Glomerular visceral epithelial cell (primary cell): Measurements from ENCODE around the gene NOL4L.
"Not testable (repeated sequence)": the region's sequence is repeated elsewhere in the genome, so short reads cannot be mapped to it uniquely, and the experiment has no call there.

Source experiments
- DNase-seq: peaks from one replicate; pipeline ENCODE4 v3.0.0-alpha.2; 2016; ENCODE audit errors: extremely low spot score

Gene NOL4L

DNA sequence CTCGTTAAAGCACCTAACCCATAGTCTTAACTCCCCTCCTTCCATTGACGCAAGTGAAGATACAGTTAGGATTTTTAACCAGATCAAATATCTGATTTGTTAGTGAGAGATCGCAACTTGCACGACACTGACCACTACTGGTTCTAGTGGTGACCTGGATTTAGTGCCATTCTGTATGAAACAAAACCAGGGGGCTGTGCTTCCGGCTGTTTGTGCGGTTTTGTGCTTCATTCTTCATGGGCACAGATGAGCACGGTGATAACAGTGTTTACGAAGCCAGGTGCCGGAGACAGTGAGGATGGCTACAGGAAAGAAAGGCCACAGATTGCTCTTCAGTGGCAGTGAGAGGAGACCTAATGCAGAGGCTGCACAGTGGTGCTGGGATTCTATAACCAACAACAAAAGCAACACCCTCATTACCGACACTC is 75.5 kb downstream of the NOL4L start:
- peak; percentile 61 for DNase-seq

DNA sequence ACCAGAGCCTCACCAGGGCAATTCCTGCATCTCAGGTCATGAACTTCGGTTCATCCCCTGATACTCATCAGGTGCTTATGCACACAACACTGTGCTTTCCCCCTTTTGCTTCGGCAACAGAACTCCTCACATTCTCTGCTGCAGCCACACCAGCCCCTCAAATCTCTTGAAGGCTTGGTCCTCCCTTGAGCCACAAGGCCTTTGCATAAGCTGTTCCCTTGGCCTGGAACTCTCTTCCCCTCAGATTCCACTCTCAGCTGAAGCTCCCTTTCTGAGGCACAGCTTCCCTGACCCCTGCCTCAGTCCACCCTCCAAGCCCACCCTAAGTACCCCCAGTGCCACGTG is 76.4 kb downstream of the NOL4L start:
- DNase-seq = no peak

DNA sequence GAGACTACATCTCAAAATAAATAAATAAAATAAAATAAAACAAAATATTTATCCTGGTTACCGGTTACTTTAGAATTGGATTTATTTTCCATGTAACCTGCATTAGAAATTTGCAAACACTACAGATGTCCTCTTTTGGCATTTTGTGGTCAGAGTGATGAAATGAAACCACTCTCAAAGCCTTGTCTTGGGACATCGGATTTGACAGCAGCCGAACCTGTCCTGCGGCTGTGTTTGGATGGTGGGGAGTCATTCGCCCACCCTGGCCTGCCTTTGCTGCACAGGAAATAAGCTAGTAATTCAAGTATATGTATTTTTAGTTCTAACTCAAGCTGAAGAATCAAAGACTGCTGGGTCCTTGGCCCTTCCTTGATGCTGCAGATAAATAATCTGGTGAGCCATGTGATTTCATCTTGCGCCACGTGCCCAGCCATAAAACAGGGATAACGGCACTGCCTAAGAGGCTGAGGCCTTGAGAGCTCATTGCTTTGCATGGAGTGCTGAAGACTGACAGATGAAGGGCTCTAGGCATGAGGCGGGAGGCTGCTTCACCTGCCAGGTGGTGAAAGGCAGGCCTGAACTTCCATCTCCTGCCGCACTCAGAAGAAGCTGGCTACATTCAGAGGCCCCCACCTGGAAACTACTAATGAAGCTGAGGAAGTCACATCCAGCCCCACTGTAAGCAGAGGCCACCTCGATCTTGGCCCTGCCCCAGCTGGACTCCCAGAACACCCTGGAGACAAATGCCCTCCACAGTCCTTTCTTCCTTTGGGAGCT is 76.9 kb downstream of the NOL4L start:
- DNase-seq = no peak

DNA sequence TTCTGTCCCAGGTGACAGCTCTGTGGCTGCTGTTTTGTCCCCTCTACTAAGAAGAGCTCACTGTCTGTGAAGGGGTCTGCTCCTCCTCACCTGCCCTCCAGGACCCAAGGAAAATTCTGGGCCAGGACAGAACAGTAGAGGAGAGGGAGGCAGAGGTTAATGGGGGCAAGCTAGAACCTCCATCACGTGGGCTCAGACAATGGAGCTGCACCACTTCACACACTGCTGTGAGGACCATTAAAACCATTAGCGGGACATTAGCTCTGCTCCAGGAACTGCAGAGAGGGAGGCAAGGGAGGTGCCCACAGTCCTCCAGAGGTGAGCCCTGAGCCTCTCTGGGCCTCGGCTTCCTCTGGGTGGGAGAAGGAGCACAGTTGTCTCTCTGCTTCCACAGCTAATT is 78.4 kb downstream of the NOL4L start:
- DNase-seq = no peak

DNA sequence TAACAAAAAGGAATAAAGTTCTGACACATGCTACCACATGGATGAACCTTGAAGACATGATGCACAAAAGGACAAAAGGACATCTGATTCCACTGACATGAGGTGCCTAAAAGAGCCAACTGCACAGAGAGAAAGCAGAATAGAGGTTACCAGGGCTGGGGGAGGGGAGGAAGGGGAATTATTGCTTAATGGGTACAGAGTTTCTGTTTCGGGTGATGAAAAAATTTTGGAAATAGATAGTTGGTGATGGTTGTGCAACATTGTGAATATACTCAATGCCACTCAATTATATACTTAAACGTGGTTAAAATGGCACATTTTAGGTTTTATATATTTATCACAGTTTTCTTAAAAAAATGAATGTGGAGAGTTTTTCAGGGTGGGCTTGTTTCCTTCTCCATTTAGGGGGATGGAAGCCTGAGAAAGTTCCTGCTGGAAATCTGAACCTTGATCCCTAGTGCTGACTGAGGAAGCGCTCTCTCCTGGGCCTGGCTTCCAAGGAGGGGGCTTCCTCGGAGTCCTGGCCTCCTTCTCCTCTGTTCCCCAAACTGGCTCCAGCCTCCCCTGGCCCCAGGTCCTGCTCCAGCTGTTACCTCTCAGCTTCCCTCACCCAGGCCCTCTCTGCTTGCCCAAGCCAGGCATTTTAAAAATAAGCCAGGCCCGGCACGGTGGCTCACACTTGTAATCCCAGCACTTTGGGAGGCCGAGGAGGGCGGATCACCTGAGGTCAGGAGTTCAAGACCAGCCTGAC is 79.2 kb downstream of the NOL4L start:
- DNase-seq = no peak

DNA sequence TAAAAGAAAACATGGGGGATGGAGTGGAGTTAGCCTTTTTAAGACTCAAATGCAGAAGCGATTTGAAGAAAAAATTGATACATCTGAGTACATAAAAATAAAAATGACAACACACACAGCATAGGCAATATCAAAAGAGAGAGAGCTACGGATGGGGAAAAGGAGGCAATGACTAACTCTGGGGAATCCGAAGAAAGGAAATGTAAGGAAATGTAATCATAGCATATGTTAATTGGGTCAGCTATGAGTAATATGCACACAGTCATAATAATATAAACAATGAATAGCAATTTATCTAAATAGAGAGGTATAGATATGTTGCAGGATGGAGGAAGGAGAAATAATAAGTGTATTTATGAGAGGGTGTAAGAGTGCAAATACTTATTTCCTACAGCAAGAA is 83.4 kb downstream of the NOL4L start:
- no peak for DNase-seq

DNA sequence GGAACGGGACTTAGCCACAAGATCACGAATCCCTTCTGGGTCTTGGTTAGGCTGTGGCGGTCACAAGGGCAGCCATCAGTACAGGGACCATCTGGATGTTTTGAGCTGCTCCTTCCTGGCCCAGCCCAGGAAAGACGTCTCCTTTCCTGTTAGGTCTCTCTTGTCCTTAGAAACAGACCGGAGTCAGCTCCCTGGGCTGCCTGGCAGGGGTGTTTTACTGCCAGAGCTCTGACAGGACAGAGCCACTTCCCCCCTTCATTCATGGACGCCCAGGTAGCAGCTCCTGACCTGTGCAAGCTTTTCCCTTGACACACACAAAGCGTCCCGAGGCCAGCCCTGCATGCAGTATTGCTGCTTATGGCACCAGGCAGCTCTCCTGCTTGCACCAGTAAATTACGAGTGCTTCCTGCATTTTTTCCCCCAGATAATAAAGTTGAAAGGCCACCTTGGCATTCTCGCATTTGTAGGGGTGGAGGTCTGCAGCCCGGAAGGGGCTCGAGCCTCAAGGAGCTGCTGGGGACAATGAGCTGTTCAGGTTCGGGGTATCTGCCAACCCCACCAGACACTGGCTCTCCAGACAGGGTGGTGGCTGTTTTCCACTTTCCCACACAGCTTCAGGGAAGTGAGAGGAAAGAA is 87.4 kb downstream of the NOL4L start:
- no peak for DNase-seq

DNA sequence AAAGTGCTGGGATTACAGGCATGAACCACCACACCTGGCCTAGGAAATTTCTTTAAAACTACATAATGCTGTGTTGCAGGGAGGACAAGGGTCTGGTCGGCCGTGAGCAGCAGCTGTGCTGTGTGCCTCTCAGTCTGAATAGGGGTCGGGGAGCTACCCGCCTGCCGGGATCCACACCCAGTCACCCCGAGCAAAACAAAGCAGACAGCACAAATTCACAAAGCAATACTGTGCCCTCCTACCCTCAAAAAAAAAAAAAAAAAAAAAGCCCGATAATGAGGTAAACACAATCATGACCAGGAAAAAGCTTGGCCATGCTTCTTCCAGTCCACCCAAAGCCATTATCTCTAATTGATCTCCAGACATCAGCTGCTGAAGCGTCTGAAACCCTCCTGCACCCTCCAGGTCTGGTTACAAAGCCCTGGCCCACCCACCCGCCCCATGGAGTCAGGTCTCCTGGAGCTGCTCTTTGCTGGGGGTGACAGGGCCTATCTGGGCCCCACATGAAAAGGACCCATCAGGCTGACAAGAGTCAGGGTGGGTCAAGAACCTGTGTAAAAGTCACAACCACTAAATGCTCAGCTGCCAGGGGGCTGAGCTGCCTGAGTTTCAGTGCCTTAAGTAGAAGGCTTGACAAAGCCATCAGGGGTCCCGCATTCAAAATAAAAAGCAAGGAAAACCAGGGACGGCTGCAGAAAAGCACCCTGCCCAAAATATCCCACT is 88.2 kb downstream of the NOL4L start:
- DNase-seq = no peak

DNA sequence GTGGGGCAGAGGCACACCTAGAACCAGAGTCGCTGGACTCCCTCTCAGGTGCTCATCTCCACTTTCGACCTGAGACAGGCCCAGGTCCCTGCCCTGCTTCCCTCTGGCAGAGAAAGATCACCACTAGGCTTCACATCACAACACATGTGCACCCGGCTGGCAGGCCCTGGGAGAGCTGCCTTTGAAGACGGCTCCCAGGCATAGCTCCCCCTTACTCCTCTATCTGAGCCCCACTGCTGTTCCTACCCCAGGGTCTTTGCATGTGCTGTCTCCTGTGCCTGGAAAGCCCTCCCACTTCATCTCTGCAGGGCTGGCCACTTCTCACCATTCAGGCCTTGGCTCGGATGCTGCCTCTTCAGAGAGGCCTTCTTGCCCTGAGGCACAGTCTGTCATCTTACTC is 89.2 kb downstream of the NOL4L start:
- no peak for DNase-seq

DNA sequence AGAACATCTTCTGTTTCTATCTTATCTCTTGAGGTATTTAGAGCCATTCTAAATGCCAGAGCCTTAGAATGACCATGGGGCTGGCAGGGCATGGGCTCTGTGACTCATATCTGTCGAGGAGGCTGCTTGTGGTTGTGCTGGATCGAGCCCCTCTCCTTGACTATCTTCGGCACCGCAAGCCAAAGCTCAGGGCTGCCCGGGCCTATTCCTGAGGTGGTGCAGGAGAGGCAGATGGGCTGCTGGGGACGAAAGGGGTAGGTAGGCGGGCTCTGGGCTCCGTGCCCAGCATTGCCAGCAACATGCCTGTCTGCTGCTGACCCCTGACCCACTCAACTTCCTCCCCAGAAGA is 89.9 kb downstream of the NOL4L start:
- DNase-seq = no peak

DNA sequence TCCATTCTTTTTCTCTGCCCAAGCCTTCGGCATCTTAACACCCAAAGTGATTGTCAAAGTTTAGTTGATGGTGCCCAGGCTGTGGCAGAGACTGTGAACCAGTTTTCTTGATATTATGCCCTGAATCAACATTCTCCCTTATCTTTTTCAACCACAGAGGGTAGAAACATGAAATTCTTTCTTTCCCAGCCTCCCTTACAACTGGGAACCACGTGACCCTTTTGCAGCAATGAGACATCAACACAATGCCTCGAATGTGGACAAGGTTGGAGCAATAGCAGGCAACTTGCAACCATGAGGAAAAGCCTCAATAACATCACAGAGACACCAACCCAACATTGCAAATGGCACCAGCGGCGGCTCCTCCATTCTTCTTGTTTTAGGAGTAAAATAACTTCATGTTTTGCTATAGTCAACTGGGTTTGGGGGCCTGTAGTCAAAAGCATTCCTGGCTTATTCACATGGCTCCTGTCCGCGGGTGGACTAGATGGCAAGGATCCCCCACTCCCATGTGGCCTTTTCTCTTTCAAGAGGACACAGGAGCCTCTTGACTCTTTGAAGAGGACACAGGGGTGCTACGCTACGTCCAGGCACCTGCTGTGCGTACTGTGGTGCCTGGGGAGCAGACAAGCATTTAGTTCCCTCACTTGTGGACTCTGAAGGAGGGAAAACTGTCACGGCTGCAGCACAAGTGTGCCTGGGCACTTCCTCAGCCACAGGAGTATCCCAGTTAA is 90.5 kb downstream of the NOL4L start:
- no peak for DNase-seq

DNA sequence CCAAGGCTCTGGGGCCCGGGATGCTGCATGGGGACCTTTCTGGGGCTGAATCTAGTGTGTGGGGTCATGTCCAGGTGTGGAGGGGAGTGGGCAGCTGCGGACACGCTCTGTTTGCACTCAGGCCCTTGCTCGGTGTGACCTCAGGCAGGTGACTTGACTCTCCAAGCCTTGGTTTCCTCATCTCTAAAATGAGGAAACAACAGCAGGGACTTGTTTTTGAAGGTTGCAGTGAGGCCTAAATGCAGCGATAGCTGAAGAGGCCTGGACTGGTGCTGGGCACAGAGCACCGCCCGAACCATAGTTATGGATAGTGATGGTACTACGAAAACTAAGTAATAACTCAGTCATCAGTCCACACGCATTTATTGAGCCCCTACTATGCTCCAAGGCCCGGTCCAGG is 91.8 kb downstream of the NOL4L start:
- DNase-seq = no peak

DNA sequence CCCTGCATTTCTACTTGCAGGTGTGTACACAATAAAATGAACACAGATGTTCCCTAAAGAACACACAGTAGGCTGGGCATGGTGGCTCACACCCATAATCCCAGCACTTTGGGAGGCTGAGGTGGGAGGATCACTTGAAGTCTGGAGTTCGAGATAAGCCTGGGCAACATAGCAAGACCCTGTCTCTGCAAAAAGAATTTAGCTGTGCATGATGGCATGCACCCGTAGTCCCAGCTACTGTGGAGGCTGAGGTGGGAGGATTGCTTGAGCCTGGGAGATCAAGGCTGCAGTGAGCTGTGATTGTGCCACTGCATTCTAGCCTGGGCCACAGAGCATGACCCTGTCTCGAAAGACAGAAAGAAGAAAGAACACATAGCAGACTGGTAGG is 93.4 kb downstream of the NOL4L start:
- not testable (repeated sequence) for DNase-seq

DNA sequence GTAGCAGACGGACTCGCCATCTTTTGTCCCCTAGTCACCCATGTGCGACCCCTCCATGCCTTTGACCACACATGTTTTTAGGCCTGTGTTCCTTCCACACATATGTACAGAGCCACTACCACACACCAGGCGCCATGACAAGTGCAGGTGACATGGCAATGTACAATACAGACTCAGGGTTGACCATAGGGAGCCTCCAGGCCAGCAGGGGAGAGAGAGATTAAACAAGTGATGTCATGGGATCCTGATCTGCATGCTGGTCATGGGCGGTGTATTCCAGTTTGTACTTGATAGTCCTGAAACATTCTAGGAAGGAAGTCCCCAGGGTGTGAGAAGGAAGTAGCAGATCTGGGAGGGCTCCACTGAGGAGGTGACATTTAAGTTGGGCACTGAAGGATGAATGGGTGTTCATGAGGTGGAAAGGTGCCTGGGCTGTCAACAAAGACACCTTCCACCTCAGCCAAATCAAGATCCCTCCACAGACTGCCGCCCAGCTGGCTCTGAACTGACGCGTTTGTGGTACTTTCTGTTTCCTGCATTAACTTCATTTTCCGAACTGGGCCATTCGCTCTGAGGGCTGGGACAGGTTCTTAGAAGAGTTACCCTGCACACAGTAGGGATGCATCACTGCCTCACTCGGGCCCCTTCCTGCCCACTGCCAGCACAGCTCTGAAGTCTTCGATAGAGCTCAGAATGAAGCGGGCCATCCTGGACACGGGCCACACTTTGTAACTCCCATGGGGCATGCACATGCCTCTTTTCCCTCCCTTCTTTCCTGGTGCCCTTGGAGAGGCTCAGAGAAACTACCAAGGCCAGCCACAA is 94.0 kb downstream of the NOL4L start:
- DNase-seq = no peak

DNA sequence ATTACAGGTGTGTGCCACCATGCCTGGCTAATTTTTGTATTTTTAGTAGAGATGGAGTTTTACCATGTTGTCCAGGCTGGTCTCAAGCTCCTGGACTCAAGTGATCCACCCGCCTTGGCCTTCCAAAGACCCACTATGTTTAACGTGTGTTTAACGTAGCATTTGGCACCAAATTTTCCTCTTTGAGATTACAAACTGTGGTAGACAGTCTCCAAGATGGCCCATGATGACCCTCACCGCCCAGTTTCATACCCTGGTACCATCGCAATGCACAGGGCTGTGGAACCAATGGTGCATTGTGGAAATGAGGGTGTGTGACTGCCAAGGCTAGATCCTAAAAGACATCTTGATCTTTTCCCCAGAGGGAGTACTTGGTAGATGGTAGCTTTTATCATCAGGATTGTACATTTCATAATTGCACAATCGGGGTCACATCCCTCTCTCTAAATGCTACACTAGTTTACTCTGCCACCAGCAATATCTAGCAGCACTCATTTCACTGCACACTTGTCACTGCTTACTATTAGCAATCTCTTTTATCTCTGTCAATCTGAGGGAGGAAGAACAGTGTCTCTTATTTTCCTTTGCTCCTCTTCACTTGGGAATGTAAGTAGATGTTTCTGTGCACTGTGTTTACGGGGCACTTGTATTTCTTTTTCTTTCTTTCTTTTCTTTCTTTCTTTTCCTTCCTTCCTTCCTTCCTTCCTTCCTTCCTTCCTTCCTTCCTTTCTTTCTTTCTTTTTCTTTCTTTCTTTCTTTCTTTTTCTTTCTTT is 96.9 kb downstream of the NOL4L start:
- DNase-seq = no peak

DNA sequence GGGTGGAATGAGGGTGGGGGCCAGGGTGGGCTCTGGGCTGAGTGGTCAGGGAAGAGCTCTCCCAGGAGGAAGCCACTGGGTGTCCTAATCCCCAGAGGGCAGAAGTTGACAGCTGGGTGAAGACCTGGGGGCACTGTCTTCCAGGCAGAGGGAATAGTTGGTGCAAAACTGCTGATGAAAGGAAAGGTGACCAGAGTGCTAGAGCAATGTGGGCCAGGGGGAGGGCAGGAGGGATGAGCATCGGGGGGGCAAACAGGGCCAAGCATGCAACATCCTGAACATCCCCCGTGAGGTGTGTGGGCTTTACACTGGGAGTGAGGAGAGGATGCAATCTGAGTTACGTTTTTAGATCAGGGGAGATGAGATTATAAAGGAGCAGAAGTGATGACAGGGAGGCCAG is 97.8 kb downstream of the NOL4L start:
- DNase-seq = no peak

DNA sequence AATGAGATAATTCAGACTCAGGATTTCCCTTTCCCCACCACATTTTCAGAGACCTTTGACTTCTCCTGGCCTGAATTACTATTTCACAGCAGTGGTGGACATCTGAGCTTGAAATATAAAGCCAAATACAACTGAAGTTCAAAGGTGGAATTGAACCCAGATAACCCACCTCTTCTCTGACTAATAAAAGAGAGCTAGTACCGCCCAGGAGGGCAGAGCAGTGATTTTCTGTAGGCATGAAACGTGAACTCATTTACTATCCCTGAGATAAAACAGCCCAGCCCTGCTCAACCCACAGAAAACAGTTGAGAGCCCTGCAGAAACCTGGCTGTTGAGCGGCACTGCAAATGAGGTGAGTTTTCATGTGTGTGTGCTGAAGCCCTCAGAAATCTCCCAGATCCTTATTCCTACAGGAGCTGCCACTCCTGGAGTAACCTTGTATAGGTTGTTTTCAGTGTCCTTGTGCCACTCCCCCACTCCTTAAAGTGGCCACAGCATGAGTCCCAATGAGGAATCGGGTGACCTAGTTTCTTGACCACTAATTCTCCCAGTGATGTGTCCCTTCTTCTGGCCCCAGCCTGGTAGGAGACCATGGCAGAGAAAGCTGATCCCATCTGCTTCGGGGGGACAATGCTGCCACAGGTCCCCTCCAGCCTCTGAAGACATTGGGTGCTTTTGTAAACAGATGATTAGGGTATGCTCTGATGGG is 99.2 kb downstream of the NOL4L start:
- DNase-seq = no peak

DNA sequence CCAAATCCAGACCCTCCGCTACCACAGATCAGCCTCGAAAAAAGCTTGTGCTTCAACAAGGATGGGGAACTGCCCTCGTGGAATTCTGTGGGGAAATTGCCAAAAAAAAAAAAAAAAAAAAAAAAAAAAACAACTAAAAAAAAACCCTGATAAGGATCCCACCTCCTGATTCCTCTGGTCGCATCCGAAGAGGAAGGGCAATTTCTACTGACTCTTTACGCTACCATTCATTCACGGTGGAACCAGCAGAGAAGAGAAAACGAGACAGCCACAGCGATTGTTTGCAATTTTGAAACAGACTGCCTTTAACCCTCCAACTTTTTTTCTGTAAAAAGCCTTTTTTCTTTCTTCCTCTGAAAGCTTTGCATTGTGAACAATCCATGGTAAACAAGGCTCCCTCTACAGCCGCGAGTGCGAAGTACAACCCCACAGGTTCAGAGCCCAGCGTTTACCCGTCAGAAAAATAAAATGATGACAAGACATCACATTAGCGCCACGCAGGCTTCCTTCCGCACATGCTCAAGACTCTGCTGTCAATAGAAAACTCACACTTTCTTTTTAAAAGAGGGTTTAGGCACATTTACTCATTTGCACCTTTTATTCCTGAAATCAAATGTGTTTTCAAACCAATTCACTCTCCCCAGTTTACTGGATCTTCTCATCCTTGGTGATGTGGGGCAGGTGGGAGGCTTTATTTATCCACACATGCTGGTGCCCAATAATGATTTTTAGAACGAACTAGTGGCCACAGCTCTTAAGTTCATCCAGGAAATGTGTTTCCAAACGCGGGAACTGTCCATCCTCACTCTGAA is 100.0 kb downstream of the NOL4L start:
- peak; percentile 81 for DNase-seq
